Activated CD8-positive, alpha-beta memory T cell treated with anti-CD3 and anti-CD28 coated beads, Interleukin-2, amount 50 U/mL, for 1 hour (primary cell): ENCODE measurements around the gene ENO4.

Source experiments
- DNase-seq: peaks from one replicate; pipeline ENCODE4 v3.0.0-alpha.2; 2020; ENCODE audit errors: extremely low read depth

ENO4 gene

DNA sequence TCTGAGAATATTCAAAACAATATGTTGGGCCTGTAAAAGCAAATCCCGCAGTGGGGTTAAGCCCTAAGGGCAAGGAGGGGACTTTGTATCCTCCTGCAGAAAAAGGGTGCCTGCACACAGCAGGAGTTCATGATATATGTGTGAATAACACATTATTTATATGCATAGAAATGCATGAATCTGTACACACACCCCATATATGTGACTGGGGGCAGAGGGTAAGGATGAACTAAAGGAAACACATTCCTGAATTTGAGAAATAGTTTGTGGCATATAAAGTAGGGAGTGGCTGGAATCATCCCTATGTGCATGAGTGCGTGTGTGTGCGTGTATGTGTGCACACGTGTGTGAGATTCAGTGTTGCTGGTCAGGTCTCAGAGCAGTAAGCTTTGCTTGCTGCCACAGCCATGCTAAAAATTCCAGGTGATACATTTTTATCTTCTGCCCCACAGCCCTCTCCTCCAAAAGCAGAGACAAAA lies 18.9 kb downstream of the ENO4 start:
- DNase-seq, result no peak

- DNase-seq, result no peak
Observed at GRCh38 chr10:116868722-116869121, 19.4 kb downstream of the ENO4 start.

GRCh38 chr10:116870949-116871348 lies 21.6 kb downstream of the ENO4 start:
- no peak for DNase-seq

GRCh38 chr10:116873134-116873533 lies 23.8 kb downstream of the ENO4 start:
- no peak for DNase-seq

GRCh38 chr10:116875897-116876296 lies 26.6 kb downstream of the ENO4 start:
- DNase-seq, result no peak

GRCh38 chr10:116877391-116877790 lies 28.1 kb downstream of the ENO4 start:
- DNase-seq, result no peak

GRCh38 chr10:116878123-116878522 lies 28.8 kb downstream of the ENO4 start:
- DNase-seq, result no peak

DNA sequence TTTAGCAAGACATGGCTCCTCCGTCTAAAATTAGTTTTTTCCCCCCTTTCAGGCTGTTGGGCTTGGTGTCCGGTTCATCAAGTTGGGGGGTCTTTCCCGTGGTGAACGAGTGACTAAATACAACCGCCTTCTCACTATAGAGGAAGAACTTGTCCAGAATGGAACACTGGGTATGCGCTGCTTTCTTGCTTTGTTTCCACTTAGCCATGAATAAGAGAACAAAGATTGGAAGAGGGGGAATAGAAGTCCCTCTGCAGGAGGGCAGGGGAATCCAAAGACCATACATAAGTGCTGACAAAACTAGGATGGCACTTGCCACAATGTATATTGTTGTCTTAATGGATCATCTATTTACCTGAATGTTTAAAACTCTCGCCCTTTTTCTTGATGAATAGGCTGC lies 30.5 kb downstream of the ENO4 start:
- no peak for DNase-seq

DNA sequence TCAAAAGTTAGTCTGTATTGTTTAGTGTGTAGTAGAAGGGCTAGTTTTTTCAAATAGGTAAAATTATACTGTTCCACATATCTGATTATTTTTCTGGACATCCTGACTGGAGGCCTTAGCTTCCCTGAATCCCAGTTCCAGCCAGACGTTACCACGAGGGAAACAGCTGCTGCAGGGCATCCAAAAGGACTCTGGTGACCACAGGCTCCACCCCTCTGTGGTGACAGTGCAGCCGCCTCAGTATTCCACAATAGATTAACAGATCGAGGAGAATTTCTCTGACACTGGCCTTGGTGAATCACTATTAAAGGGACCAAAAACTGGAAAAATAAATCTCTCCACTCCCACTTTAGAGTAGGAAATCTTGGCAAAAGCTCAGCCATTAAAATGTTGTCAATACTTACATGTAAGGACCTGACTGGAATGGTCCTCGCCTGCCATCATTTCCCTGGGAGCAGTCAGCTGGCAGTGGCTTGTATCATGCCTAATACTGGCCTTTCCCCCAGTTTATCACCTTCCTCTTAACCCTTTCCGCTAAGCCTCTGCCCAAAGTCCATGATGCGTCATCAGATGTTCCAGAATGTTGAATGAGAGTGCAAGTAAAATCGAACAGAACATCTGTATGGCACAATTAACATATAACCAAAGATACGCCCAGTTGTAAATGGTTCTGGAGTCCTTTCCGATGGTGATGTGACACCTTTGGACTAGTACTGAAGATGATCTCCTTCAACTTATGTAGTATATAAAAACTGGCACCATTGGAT lies 31.6 kb downstream of the ENO4 start:
- no peak for DNase-seq

- DNase-seq, result no peak
Observed at GRCh38 chr10:116882639-116883038, 33.3 kb downstream of the ENO4 start.

DNA sequence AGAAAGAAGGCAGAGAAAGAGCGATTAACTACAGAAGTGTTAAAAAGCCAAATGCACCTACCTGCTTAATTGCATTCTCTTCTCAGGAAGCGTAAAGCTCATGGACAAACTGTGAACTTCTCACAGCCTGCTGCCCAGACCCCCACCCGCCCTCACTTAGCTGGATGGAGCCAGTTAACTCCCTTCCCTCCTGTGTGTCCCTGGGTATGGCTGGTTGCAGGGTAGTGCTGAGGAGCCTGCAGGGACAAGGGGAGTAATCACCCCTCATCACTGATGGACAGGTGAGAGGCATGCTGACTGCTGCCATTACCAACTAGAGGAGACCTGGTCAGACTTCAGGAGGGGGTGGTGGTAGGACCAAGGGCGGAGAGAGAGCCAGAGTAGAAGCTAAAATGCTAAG lies 37.5 kb downstream of the ENO4 start:
- DNase-seq, result no peak

- DNase-seq, result no peak
Observed at GRCh38 chr10:116888380-116889055, 39.2 kb downstream of the ENO4 start.

DNA sequence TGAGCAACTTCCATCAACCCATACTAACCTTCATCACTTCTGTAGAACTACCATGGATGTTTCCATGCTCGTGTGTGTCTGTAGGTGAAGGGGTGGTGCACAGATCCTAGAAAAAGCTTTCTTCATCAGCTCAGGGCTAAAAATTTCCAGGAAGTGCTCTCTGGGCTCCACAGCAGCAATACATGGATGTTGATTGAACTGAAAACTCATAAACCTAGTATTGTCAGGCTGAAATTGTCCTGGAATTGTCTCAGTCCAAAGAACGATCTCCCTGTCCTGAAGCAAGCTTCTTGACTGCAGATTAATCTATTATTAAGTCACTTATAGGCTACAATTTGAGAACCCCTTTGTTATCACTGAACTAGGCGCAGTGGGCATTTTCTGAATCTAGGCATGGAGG lies 39.8 kb downstream of the ENO4 start:
- DNase-seq, result no peak

DNA sequence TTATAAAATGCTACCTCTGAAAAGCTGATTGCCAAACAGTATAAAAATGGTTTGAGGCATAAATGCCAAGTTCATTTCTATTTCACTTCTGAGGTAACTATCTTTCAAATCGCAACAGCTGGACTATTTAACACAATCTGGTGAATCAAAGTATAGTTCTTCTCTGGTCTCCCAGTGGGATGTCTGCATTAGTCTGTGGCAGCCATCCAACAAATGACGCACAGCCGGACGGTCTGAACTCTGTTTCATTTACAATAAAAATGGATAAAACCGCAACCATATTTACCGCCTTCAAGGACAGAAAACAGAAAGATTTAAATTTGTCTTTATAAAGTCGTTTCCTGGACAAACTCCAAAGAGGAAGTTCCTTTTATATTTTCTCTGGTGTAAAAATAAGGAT lies 41.9 kb downstream of the ENO4 start:
- DNase-seq, result no peak

- DNase-seq, result no peak
Observed at GRCh38 chr10:116892907-116893685, 43.8 kb downstream of the ENO4 start.

- no peak for DNase-seq
Observed at GRCh38 chr10:116893686-116894037, 44.4 kb downstream of the ENO4 start.

DNA sequence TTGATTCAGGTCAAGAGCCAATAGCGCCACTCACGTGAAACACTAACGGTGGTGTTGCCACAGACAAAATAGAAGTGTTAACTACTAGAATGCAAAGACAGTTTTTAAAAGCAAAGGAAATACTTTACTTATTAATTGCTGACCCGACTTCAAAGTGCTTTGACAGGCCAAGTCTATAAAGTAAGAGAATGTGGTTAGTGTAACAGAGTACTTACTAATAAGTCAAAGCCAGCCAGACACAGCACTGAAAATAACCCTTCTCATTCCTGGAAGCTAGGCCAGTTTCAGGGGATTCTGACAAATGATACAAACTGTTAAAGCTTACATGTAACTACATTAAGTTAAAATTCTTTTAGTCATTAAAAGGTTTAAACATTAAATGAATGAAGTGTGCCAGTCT lies 50.3 kb downstream of the ENO4 start:
- no peak for DNase-seq

- DNase-seq, result no peak
Observed at GRCh38 chr10:116905845-116906210, 56.5 kb downstream of the ENO4 start.

- DNase-seq, result no peak
Observed at GRCh38 chr10:116907245-116907987, 58.1 kb downstream of the ENO4 start.

- DNase-seq, result no peak
Observed at GRCh38 chr10:116909307-116909706, 60.0 kb downstream of the ENO4 start.

DNA sequence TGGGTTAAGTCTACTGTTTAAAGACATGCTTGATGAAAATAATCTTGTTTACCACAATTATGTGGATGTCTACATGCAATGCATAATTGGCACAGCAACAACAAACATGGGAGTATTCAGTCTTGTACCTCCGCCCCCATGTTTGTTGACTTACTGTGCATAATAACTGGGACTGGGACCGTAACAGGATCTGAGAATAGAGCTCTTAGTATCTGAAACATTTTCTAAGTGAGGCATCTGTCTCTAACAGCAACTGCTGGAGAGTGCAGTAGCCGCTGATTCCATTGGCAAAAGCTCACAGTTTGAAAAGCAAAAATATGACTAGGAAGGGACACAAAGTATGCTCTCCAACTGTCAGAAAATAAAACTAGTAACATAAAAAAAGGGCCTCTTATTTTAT lies 61.6 kb downstream of the ENO4 start:
- DNase-seq, result no peak

- DNase-seq, result no peak
Observed at GRCh38 chr10:116912162-116912561, 62.9 kb downstream of the ENO4 start.
